ENCODE results near the gene CTDSP2.

The CTDSP2 gene

GRCh38 chr12:57833672-57834071 lies 12.9 kb downstream of the CTDSP2 start:
- no peak overlapping the region for H3K4me3 ChIP-seq (replicated peaks; ENCODE audit: insufficient read depth, low read length)

GRCh38 chr12:57832966-57833365 lies 13.6 kb downstream of the CTDSP2 start:
- Histone ChIP-seq H3K4me3 (replicated peaks; ENCODE audit: insufficient read depth, low read length) (no peak overlapping the region), H3K27me3 (ENCODE audit: insufficient read depth, poor library complexity, severe bottlenecking) (no peaks in the 10 kb centered on the region), H3K27ac (replicated peaks) (no peak overlapping the region)
- TF ChIP-seq SPI1 (IDR thresholded peaks at IDR 0.05; ENCODE audit: borderline replicate concordance, low read depth) (no peak), POLR2AphosphoS5 (IDR thresholded peaks at IDR 0.05; ENCODE audit: low read depth) (no peak), GABPA (IDR thresholded peaks at IDR 0.05; ENCODE audit: low read depth) (no peak)
- TF ChIP-seq, protein P1, sequence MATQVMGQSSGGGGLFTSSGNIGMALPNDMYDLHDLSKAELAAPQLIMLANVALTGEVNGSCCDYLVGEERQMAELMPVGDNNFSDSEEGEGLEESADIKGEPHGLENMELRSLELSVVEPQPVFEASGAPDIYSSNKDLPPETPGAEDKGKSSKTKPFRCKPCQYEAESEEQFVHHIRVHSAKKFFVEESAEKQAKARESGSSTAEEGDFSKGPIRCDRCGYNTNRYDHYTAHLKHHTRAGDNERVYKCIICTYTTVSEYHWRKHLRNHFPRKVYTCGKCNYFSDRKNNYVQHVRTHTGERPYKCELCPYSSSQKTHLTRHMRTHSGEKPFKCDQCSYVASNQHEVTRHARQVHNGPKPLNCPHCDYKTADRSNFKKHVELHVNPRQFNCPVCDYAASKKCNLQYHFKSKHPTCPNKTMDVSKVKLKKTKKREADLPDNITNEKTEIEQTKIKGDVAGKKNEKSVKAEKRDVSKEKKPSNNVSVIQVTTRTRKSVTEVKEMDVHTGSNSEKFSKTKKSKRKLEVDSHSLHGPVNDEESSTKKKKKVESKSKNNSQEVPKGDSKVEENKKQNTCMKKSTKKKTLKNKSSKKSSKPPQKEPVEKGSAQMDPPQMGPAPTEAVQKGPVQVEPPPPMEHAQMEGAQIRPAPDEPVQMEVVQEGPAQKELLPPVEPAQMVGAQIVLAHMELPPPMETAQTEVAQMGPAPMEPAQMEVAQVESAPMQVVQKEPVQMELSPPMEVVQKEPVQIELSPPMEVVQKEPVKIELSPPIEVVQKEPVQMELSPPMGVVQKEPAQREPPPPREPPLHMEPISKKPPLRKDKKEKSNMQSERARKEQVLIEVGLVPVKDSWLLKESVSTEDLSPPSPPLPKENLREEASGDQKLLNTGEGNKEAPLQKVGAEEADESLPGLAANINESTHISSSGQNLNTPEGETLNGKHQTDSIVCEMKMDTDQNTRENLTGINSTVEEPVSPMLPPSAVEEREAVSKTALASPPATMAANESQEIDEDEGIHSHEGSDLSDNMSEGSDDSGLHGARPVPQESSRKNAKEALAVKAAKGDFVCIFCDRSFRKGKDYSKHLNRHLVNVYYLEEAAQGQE (IDR thresholded peaks at IDR 0.05; ENCODE audit: insufficient replicate concordance, low read depth): no peak
- TF ChIP-seq, protein P2, sequence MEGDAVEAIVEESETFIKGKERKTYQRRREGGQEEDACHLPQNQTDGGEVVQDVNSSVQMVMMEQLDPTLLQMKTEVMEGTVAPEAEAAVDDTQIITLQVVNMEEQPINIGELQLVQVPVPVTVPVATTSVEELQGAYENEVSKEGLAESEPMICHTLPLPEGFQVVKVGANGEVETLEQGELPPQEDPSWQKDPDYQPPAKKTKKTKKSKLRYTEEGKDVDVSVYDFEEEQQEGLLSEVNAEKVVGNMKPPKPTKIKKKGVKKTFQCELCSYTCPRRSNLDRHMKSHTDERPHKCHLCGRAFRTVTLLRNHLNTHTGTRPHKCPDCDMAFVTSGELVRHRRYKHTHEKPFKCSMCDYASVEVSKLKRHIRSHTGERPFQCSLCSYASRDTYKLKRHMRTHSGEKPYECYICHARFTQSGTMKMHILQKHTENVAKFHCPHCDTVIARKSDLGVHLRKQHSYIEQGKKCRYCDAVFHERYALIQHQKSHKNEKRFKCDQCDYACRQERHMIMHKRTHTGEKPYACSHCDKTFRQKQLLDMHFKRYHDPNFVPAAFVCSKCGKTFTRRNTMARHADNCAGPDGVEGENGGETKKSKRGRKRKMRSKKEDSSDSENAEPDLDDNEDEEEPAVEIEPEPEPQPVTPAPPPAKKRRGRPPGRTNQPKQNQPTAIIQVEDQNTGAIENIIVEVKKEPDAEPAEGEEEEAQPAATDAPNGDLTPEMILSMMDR (IDR thresholded peaks at IDR 0.05; ENCODE audit: insufficient read depth, low read length): no peak
- no peak for DNase-seq (ENCODE audit: low read depth in 1 of 2, low spot score in 1 of 2)

More at GRCh38 chr12:57833672-57834071, 12.9 kb downstream of the CTDSP2 start:
- Histone ChIP-seq H3K27ac (replicated peaks) (no peak overlapping the region), H3K27me3 (ENCODE audit: insufficient read depth, poor library complexity, severe bottlenecking) (no peaks in the 10 kb centered on the region)
- no peak for TF ChIP-seq POLR2AphosphoS5 (IDR thresholded peaks at IDR 0.05; ENCODE audit: low read depth)
- DNase-seq (ENCODE audit: low read depth in 1 of 2, low spot score in 1 of 2): no peak

GRCh38 chr12:57830393-57830792 lies 16.1 kb downstream of the CTDSP2 start:
- H3K27ac ChIP-seq (replicated peaks): no peak overlapping the region
- TF ChIP-seq, protein P1 (IDR thresholded peaks at IDR 0.05; ENCODE audit: insufficient replicate concordance, low read depth): no peak
- TF ChIP-seq, protein P2 (IDR thresholded peaks at IDR 0.05; ENCODE audit: insufficient read depth, low read length): no peak
- no peak for TF ChIP-seq GABPA (IDR thresholded peaks at IDR 0.05; ENCODE audit: low read depth)
- TF ChIP-seq SPI1 (IDR thresholded peaks at IDR 0.05; ENCODE audit: borderline replicate concordance, low read depth): no peak
- TF ChIP-seq POLR2AphosphoS5 (IDR thresholded peaks at IDR 0.05; ENCODE audit: low read depth): no peak
- H3K4me3 ChIP-seq (replicated peaks; ENCODE audit: insufficient read depth, low read length): no peak overlapping the region
- H3K27me3 ChIP-seq (ENCODE audit: insufficient read depth, poor library complexity, severe bottlenecking): no peaks in the 10 kb centered on the region
- no peak for DNase-seq (ENCODE audit: low read depth in 1 of 2, low spot score in 1 of 2)

- TF ChIP-seq GABPA (IDR thresholded peaks at IDR 0.05; ENCODE audit: low read depth) (no peak), SPI1 (IDR thresholded peaks at IDR 0.05; ENCODE audit: borderline replicate concordance, low read depth) (no peak)
- no peak overlapping the region for H3K4me3 ChIP-seq (replicated peaks; ENCODE audit: insufficient read depth, low read length)
- peak; percentile 27 to 52 for DNase-seq (ENCODE audit: low read depth in 1 of 2, low spot score in 1 of 2)
- H3K27ac ChIP-seq (replicated peaks): no peak overlapping the region
- H3K27me3 ChIP-seq (ENCODE audit: insufficient read depth, poor library complexity, severe bottlenecking): no peaks in the 10 kb centered on the region
Measured at GRCh38 chr12:57829025-57829777, 17.3 kb downstream of the CTDSP2 start.

GRCh38 chr12:57826966-57827365 lies 19.6 kb downstream of the CTDSP2 start:
- H3K27ac ChIP-seq (replicated peaks): no peak overlapping the region
- no peak overlapping the region for H3K4me3 ChIP-seq (replicated peaks; ENCODE audit: insufficient read depth, low read length)
- DNase-seq (ENCODE audit: low read depth in 1 of 2, low spot score in 1 of 2): no peak
- TF ChIP-seq POLR2AphosphoS5 (IDR thresholded peaks at IDR 0.05; ENCODE audit: low read depth) (no peak), GABPA (IDR thresholded peaks at IDR 0.05; ENCODE audit: low read depth) (no peak), SPI1 (IDR thresholded peaks at IDR 0.05; ENCODE audit: borderline replicate concordance, low read depth) (no peak)
- TF ChIP-seq, protein P1 (IDR thresholded peaks at IDR 0.05; ENCODE audit: insufficient replicate concordance, low read depth): no peak
- TF ChIP-seq, protein P2 (IDR thresholded peaks at IDR 0.05; ENCODE audit: insufficient read depth, low read length): no peak
- no peaks in the 10 kb centered on the region for H3K27me3 ChIP-seq (ENCODE audit: insufficient read depth, poor library complexity, severe bottlenecking)
